Prostate gland (tissue), 2 donors: ENCODE measurements around the gene CDK5R1.

Experiments used
- CTCF ChIP-seq, 4 experiments: fragments of 200-600 bp in 2 of 4; fragments of 450-650 bp in 2 of 4; sonication (generic) in 2 of 4; IDR thresholded peaks; 1 replicate in 3 of 4; 2 replicates in 1 of 4; pipeline ENCODE4 v1.5.1; 2016 to 2019; ENCODE audit warnings: antibody characterized with exemption in 4 of 4, mild to moderate bottlenecking in 2 of 4, moderate library complexity in 2 of 4
- POLR2A ChIP-seq: fragments of 450-650 bp; IDR thresholded peaks from one replicate; pipeline ENCODE4 v1.6.1; 2016; ENCODE audit warnings: antibody characterized with exemption, mild to moderate bottlenecking

GRCh38 chr17:32515677-32516383 lies 29.0 kb downstream of the CDK5R1 start:
- TF ChIP-seq POLR2A (no peak), CTCF (IDR thresholded peaks at IDR 0.05) (no peak)
